NCI-H526 treated with DMSO at 0.1 percent for 48 hours (cell line): ENCODE measurements around the gene DCAF8.
"Not testable (repeated sequence)": the region's sequence is repeated elsewhere in the genome, so short reads cannot be mapped to it uniquely, and the experiment has no call there.

Experiments
- DNase-seq: peaks from one replicate; lab custom pipeline; 2025; lab: John Stamatoyannopoulos, UW

The DCAF8 gene

DNA sequence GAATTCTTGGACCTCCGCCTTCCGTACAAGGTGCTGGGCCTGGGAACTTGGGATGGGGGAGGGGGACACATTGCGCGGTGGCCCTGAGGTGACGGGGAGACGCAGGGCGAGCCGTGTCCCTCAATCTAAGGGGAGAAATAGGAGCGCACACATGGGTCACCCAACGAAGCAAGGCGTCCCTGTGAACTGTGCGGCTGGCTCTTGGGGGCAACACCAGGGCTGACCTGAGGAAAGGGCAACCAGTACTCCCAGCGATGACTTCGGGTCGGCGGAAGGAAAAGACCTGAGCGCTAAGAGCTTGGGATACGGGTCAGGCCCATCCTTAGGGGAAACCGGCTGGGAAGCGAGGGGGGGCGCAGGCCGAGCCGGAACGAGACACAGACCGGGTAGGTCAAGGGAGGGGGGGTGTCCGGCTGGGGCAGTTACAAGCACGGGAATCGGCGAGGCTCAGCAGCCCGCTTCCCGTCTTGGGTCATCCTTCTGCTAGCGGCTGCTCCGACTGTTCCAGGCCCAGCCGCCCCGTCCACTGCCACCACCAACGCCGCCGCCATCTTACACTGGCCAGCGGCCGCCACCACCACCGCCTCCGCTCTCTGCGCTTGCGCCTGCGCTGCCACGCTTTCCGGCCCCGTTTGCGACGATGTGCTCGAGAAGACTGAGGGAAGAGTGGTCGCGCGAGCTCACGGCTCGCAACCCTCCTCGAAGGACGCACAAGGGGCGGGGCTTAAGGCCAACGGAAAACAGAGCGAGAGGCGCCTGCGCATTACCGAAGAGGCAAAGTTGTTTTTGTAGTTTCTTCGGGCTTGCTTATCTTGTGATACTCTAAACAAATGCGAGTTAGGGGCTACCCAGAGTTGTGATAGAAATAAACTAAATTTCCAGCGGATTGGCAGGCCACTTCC, at the start of gene DCAF8:
DCAF8 (minus strand) TSS at position 657 of the 902 bp plus-strand sequence. CDS start 18,541 bp downstream, outside the sequence.
- peak; percentile 98 for DNase-seq

DNA sequence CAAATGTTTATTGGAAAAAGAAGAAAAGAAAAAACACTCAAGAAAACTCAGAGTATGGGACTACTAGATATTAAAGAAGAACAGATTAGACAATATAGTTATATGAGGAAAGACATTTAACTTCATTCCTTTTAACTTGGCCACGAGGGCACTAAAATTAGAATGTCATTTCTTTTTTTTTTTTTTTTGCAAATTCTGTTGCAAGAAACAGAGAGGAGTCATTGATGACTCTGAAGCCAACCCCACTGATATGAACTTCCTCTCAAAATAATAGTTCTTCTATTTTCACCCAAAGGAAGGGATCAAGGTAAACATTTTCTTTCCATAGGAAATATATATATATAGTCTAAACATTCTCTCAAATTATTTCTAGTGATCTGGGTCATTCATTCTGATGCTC, 47.2 kb upstream of the DCAF8 start:
- no peak for DNase-seq

DNA sequence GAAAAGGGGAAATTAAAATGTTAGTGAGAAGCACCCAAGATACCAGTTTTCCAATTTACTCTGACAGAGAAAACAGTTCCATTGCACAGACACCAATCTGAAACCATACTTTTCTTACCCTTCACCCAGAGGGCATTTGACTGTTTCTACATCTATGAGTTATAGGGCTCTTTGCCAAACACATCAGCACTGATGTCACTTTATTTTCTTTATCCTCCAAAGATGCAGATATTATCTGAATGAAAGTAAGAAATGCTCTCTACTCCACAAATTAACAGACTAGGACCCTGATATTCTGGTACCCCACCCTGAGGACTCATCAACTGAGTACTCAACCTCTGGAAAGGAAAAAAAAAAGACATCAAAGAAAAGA, 46.8 kb upstream of the DCAF8 start:
- DNase-seq = no peak

DNA sequence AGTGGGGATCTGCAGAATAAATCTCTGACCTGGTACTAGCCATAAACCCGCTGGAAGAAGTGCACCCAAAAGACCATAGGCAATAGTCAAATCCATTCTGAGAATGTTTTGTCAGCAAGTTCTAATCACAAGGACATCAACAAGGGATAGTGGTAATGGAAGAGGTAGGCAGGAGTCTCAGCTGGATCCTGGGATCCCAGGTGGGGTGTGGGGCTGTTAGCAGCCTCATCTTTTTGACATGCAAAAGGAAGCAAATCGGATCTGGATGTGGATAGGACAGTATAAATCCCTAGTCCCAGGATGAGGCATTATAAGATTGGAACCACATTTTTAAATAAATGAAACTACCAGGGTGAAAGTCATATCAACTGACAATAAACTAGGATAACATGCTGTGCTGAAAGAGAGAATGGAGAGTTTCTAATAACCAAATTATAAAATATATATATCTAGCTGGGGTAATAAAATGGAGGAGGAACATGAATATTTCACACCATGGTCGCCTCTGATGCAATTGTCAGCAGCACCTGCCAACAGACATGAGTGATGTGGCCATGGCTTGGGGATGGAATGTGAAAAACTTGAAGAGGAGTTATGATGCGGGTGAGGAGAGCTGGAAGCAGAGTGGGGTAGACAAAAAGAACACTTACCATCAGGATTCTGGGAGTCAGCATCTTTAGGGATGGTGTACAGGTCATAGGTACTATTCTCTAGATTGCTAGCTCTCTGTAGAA, 46.3 kb upstream of the DCAF8 start:
- DNase-seq = no peak

DNA sequence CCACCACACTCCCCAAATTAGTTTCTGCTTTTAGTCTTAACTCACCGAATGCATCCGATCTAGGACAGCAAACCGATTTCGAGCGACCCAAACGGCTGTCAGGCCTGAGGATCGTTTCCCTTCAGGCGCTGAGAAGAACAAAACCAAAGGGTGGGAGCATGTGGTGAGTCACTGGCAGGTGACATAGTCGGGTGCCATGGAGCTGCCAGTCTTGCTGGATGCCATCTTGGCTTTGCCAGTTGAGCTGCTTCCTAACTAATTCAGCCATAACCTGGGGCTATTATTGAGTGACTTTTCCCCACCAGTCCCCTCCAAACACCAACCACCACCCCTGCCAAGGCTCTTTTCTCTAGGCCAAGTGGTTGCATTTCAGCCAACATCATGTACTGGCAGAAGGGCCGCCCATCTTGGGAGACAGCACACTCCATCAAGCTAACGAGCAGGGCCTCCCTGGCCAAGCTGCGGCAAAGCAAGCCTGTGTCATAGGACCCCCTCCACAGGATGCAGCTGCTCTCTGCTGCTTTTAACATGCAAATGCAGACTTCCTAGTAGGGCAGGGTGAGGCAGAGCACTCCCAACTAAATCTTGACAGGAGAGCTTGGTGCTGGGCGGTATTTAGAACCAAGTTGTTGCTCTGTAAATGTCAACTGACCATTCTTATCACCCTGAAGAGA, 44.9 kb upstream of the DCAF8 start:
- no peak for DNase-seq

DNA sequence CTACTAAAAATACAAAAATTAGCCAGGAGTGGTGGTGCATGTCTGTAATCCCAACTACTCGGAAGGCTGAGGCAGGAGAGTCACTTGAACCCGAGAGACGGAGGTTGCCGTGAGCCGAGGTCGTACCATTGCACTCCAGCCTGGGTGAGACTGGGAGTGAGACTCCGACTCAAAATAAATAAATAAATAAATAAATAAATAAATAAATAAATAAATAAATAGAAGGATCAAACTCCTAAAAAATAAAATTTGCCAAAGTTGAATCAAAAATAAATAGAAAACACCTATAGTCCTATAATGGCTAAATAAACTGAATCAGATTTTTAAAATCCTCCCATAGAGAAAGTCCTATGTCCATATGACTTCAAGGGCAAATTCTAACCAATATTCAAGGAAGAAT, 37.8 kb upstream of the DCAF8 start:
- no peak for DNase-seq

DNA sequence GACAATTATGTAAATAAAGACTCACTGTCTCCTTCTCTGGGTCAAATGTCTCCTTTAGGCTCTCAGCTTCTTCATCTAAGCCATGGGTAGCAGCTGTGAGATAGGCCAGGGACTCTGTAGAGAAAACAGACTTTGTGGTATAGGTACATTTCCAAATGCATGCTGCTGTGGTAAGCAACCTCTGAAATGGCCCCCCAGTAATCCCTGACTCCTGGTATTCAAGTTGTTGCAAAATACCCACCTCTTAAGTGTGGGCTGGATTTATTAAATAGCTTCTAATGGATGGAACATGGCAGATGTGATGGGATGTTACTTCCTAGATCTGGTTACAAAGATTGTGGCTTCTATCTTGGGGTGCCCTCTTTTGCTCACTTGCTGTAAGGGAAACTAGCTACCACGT, 33.7 kb upstream of the DCAF8 start:
- DNase-seq = no peak

DNA sequence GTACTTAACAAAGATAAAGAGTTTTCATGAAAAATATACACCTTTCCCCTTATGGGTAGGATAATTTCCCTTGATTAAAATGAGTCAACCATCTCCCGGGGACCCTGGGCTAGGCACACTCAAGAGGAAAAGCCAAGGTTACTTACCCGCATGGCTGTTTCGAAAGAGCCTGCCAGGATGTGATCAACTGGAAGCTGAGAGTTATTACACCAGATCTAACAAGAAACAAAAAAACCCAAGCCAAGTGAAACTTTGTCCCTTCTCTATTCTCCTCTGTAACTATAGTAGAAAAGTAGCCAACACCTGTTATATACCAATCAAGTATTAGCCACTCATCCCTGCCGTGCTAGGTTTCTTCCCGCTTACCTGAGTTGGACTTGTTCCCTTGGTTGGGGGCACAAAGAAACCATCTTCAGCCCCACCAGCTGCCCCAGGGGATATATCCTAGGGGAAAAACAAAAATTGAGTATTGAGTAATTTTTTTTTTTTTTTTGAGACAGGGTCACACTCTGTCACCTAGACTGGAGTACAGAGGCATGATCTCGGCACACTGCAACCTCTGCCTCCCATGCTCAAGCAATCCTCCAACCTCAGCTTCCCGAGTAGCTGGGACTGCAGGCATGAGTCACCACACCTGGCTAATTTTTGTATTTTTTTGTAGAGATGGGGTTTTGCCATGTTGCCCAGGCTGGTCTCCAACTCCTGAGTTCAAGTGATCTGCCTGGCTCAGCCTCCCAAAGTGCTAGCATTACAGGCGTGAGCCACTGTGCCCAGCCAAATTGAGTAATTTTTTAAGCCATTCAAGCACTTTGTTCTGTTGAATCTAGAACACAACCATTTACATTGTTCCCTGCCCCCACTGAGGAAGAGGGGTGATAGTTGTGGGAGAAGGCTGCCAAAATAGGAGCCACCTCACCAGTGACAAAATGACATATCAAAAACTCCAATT, 30.9 kb upstream of the DCAF8 start:
- DNase-seq = no peak

DNA sequence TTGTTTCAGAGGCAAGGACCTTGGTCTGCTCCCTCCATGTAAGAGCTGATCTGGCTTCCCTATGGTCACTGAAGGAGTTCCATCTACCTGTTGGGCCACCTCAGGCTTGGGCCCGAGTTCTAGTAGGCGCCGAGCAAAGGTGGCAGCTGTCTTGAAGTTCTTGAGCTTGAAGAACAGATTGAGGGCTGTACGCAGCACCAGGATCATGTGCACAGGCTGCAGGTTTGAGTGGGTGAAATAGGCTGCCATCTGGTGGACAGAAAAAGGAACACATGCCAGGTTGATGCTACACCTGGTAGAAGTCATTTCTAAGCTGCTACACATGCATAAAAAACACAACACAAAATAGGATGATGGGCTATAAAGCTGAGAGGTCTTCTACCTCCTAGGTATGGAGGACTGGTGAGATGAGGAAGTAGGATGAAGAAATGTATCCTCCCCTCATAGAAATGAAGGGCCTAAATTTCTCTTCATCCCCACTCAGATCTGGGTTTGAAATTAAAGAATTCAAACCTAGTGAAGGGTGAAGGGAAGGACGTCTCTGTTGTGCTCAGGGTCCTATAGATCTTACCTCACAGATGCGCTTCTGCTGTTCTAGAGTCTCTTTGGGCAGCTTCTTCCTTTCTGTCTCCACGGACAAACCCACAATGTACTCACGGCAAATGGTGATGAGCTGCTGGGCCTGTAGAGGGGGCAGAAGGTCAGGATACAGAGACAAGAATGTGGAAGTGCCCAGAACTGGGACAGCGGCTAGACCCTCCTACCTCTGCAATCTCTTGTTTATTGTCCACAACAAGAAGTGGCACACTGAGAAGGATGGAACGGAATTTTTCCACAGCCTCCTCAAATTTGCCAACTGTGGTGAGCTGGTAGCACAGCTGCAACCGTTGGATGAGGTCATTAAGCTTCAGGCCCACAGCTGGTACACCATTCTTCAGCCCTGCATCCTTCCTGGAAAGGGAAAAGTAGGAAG, 29.2 kb upstream of the DCAF8 start:
- DNase-seq = peak; percentile 74

DNA sequence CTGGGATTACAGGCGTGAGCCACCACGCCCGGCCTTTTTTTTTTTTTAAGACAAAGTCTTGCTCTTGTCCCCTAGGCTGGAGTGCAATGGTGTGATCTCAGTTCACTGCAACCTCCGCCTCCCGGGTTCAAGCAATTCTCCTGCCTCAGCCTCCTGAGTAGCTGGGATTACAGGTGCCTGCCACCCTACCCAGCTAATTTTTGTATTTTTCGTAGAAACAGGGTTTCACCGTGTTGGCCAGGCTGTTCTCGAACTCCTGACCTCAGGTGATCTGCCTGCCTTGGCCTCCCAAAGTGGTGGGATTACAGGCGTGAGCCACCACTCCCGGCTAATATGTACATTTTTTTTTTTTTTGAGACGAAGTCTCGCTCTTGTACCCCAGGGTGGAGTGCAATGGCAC, 25.4 kb upstream of the DCAF8 start:
- DNase-seq = not testable (repeated sequence)

DNA sequence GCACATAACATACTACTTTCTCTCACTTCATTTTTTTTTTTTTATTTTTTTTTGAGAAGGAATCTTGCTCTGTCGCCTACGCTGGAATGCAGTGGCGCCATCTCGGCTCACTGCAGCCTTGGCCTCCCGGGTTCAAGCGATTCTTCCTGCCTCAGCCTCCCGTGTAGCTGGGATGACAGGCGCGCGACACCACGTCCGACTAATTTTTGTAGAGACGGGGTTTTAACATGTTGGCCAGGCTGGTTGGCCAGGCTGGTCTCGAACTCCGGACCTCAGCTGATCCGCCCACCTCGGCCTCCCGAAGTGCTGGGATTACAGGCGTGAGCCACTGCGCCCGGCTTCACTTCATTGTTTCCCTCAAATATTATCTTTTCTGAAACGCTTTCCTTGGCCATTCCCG, 23.2 kb upstream of the DCAF8 start:
- DNase-seq = no peak

DNA sequence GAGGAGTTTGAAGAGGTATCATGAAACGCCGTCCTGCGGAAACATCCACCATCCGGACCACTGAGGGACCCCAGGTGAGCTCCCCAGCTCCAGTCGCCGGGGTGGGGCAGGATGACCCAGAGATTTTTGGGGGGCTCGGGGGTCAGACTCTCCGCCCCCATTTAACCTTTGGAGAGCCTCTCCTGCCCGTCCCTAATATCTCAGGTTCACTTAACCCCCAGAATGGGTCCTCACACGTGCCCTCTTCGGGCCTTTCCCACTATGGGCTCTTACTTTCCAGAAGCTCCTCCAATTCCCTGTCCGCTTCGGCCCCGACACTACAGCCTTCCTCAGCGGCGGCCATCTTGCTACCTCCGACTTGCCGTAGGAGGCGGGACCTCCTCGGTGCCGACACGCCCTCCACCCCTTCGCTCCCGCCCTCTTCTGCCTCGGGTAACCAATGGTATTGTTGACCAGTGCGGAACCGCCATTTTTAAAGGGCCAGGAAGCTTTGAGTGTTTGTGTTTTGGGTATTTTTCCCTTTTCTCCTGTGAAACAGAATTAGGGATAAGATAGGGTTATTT, 22.5 kb upstream of the DCAF8 start, which contains the start of gene PEX19:
PEX19 (minus strand) TSS at position 352 of the 563 bp plus-strand sequence; CDS start at position 343, 9 bp downstream.
- peak; percentile 96 for DNase-seq

DNA sequence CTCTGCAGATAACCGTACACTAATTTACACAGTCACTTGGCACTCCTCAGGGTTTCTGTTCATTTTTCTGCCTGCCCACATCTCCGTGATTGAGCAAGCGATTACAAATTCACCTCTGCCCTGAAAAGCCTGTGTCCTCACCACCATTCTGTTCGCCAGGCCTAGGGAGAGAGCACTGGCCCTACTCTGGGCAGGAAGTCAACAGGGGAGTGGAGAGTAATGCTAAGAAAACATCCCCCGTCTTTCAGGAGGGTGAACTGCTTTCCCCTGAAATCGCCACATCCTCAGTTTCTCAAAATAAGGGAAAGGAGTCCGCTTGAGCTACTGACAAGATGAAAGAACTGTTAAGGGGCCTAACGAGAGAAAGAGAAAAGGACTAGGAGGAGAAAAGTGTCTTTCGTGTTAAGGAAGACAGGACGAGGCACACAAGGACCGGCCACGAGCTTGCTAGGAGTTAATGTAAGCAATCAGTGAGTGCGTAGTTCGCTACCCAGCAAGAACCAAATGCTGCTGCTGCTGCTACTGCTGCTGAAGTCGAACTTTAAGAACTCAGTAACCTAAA, 22.0 kb upstream of the DCAF8 start:
- no peak for DNase-seq

DNA sequence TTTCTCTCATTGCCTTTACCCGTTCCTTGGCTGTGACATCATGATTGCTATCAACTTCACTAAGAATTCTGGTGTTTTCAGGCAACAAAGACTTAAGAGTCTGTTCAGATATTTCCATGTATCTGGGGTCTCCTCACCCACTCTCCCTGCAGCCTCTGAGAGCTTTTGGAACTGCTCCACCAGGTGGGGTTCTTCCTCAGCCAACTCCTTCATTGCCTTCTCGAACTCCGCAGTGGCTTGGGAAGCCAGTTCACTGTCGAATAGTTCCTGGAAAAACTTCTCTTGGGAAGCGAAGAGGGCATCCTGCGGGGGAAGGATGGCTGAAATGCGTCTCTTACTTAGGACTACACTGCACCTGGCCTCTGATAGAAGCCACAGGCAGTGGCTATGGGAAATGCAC, 20.5 kb upstream of the DCAF8 start:
- no peak for DNase-seq

DNA sequence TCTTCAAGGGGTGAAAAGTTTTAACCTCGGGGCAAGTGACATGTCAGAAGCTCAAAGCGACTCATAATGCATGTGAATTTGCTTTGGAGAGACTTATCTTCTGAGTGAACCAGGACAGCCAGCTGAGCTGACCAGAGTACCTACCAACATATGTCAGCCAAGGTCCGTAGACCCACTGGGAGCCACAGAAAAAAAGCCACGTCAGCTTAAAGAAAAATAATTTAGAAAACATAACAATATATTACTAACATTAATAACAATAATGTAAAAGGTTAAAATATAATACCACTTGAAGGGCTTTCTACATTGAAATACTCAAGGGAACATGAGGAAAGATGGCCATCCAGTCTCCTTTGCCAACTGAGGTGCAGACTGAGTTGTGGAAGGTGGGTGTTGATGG, 15.6 kb upstream of the DCAF8 start:
- no peak for DNase-seq

DNA sequence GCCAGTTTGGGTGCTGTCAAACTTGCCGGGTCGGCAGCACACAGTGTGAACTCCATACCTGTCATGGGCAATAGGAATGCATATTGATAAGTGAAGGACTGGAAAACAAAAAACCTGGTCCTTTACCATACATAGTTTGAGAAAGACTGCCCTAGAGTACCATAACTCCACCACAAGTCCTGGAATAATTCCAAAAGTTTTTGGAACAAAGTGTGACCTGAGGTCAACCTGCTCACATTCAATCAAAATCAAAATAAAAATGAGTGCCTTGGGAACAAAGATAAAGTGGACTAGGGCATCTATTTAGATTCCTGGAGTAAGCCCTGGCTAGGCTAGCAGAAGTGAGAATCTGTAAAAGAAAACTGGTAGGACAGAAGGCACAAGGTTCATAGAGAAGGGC, 15.0 kb upstream of the DCAF8 start:
- no peak for DNase-seq

DNA sequence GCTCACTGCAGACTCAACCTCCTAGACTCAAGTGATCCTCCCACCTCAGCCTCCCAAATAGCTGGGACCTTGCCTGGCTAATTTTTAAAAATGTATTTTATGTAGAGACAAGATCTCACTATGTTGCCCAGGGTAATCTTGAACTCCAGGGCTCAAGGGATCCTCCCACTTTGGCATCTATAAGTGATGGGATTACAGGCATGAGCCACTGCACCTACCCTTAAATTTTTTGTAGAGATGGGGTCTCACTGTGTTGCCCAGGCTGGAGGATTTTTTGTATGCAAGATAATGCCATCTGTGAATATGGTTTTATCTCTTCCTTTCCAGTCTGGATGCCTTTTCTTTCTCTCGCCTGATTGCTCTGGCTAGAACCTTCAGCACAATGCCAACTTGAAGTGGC, 8.7 kb upstream of the DCAF8 start:
- DNase-seq = no peak

DNA sequence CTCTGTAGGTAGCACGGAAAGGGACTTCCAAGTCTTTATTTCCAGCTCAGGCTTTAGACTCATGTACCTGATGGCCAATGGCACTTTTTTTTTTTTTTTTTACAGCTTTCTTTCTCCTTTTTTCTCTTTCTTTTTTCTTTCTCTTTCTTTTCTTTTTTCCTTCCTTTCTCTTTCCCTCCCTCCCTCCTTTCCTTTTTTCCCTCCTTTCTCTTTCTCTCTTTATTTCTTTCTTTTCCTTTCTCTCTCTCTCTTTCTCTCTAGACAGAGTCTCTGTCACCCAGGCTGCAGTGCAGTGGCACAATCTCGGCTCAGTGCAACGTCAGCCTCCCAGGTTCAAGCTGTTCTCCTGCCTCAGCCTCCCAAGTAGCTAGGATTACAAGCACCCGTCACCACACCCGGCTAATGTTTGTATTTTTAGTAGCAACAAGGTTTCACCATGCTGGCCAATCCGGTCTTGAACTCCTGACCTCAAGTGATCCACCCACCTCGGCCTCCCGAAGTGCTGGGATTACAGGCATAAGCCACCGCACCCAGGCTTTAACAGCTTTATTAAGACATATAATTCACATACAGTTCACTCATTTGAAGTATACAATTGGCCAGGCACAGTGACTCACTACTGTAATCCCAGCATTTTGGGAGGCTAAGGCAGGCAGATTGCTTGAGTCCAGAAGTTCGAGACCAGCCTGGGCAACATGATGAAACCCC, 5.1 kb upstream of the DCAF8 start:
- no peak for DNase-seq

DNA sequence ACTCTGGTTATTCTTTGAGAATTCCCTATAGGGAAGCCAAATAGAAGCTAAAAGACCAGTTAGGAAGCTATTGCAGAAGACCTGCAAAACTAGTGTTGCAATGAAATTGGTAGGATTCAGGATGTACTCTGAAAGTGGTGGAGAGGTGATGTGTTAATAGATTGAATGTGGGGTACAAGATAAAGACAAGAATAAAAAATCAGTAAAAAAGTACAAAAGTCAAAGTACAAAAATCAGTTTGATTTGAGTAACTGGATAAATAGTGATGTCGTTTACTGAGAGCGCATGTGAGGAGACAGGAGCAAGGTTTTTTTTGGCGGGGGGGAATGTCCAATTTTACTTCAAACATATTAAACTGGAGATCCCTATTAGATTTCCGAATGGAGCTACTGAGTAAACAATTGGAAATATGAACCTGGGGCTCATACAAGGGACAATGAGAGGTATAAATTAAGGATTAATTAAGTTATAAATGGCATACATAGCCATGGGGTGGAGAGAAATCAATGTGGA, 2.5 kb upstream of the DCAF8 start:
- no peak for DNase-seq
